CD14-positive monocyte (primary cell): ENCODE measurements around the gene R3HDM1. TPM values are rescaled to one million over a fixed set of nuclear protein-coding genes. Genes with fewer than 3 reads are reported as not detected.

Experiments used
- DNase-seq, 3 donors: peaks; one replicate each; pipeline ENCODE4 v3.0.0-alpha.2; 2011 to 2022
- H2AFZ ChIP-seq: 2 replicates; pipeline ENCODE4 v1.6.0; 2012; ENCODE audit warnings: mild to moderate bottlenecking, low read depth, low read length, inconsistent platforms; ENCODE audit not compliant: insufficient read depth, poor library complexity, severe bottlenecking
- H3K27ac ChIP-seq, 2 donors: 1 replicate in 1 of 2; 2 replicates in 1 of 2; pipeline ENCODE4 v1.5.1; 2012 to 2013; ENCODE audit warnings: low read length in 2 of 2, control low read depth in 1 of 2, inconsistent platforms in 1 of 2, low read depth in 1 of 2, mild to moderate bottlenecking in 1 of 2
- H3K27me3 ChIP-seq, 2 donors: one replicate each; pipeline versions ENCODE4 v1.6.0 to v1.6.1; 2011 to 2013; ENCODE audit warnings: low read length in 2 of 2; ENCODE audit not compliant: control insufficient read depth in 2 of 2, insufficient read depth in 2 of 2
- H3K36me3 ChIP-seq, 2 donors: replicated peaks in 1 of 2; 1 replicate in 1 of 2; 2 replicates in 1 of 2; pipeline versions ENCODE4 v1.5.1 to v1.6.1; 2012 to 2013; ENCODE audit warnings: low read length in 2 of 2, control low read depth in 1 of 2, inconsistent platforms in 1 of 2, mild to moderate bottlenecking in 1 of 2; ENCODE audit not compliant: insufficient read depth in 2 of 2, control insufficient read depth in 1 of 2
- H3K4me1 ChIP-seq, 2 donors: 1 replicate in 1 of 2; 2 replicates in 1 of 2; pipeline versions ENCODE4 v1.5.1 to v1.6.1; 2012 to 2013; ENCODE audit warnings: low read length in 2 of 2, control low read depth in 1 of 2, inconsistent platforms in 1 of 2, mild to moderate bottlenecking in 1 of 2, moderate library complexity in 1 of 2; ENCODE audit not compliant: insufficient read depth in 2 of 2, control insufficient read depth in 1 of 2
- H3K4me2 ChIP-seq: replicated peaks from 2 replicates; pipeline ENCODE3; 2012; ENCODE audit warnings: low read length, moderate library complexity, mild to moderate bottlenecking; ENCODE audit not compliant: poor library complexity, severe bottlenecking; ENCODE audit errors: extremely low read depth
- H3K4me3 ChIP-seq, 3 experiments: fragments of 200-600 bp in 1 of 3; sonication (generic) in 1 of 3; replicated peaks in 1 of 3; 1 replicate in 2 of 3; 2 replicates in 1 of 3; pipeline ENCODE4 v1.5.1; 2011 to 2013; ENCODE audit warnings: low read length in 3 of 3, mild to moderate bottlenecking in 3 of 3, control low read depth in 2 of 3, low read depth in 2 of 3, inconsistent platforms in 1 of 3, moderate library complexity in 1 of 3
- H3K79me2 ChIP-seq: 2 replicates; pipeline ENCODE4 v1.6.0; 2012; ENCODE audit warnings: mild to moderate bottlenecking, control low read depth, inconsistent platforms, low read length, moderate library complexity; ENCODE audit not compliant: insufficient read depth
- H3K9ac ChIP-seq: 2 replicates; pipeline ENCODE4 v1.6.0; 2017; ENCODE audit warnings: low read length, mild to moderate bottlenecking; ENCODE audit not compliant: insufficient read depth, poor library complexity, severe bottlenecking
- H3K9me3 ChIP-seq, 2 donors: replicated peaks in 1 of 2; 1 replicate in 1 of 2; 2 replicates in 1 of 2; pipeline versions ENCODE4 v1.5.1 to v1.6.1; 2012 to 2013; ENCODE audit warnings: low read length in 2 of 2, control low read depth in 1 of 2; ENCODE audit not compliant: control insufficient read depth in 1 of 2, insufficient read depth in 1 of 2
- H4K20me1 ChIP-seq: 2 replicates; pipeline ENCODE4 v1.6.0; 2012; ENCODE audit warnings: mild to moderate bottlenecking, low read length, control low read depth, moderate library complexity; ENCODE audit not compliant: insufficient read depth
- H3K27ac Mint-ChIP-seq, 7 donors: one replicate each; pipeline ENCODE4 v1.8.0; 2020; ENCODE audit warnings: mild to moderate bottlenecking in 7 of 7, mixed read lengths in 7 of 7, moderate library complexity in 6 of 7, inconsistent platforms in 2 of 7
- H3K27me3 Mint-ChIP-seq, 3 donors: one replicate each; pipeline ENCODE4 v1.8.0; 2021 to 2022; ENCODE audit warnings: low read depth in 3 of 3, mild to moderate bottlenecking in 3 of 3, mixed read lengths in 3 of 3, moderate library complexity in 3 of 3, inconsistent platforms in 1 of 3
- H3K36me3 Mint-ChIP-seq, 2 donors: one replicate each; pipeline ENCODE4 v1.8.0; 2020; ENCODE audit warnings: mixed read lengths in 2 of 2, inconsistent platforms in 1 of 2, mild to moderate bottlenecking in 1 of 2
- H3K4me1 Mint-ChIP-seq: one replicate; pipeline ENCODE4 v1.8.0; 2020; ENCODE audit warnings: mild to moderate bottlenecking, mixed read lengths
- H3K4me3 Mint-ChIP-seq, 2 donors: one replicate each; pipeline ENCODE4 v1.8.0; 2020; ENCODE audit warnings: mild to moderate bottlenecking in 2 of 2, mixed read lengths in 2 of 2, moderate library complexity in 1 of 2
- H3K9me3 Mint-ChIP-seq, 7 donors: one replicate each; pipeline ENCODE4 v1.8.0; 2020 to 2022; ENCODE audit warnings: mixed read lengths in 7 of 7, mild to moderate bottlenecking in 6 of 7, moderate library complexity in 6 of 7, inconsistent platforms in 2 of 7
- WGBS: methylation state at CpG from one replicate; pipeline ENCODE4 v1.1.5; 2013; ENCODE audit warnings: missing lambda C conversion rate; ENCODE audit not compliant: insufficient coverage; 5-methylcytosine and 5-hydroxymethylcytosine counted together
- intact Hi-C, 2 donors: fragments of 100-400 bp; cut with micrococcal nuclease; formaldehyde crosslinking; loops; one replicate each; pipeline versions ENCODE4 v1.15.0 to v1.15.1; 2023
- polyA plus RNA-seq, 3 donors: library from polyadenylated mRNA; depleted of rRNA in 1 of 3; unstranded in 2 of 3; stranded (reverse) in 1 of 3; fragments of 300-500 nt in 2 of 3; fragments of >200 nt in 1 of 3; fragmentation: Illumina TruSeq in 2 of 3; gene quantifications; 1 replicate in 2 of 3; 2 replicates in 1 of 3; pipeline ENCODE4 v1.2.3, GENCODE V29; 2012 to 2021
- TF ChIP-seq, protein P1 (sequence below): fragments of 200-600 bp; IDR thresholded peaks from one replicate; pipeline ENCODE4 v1.8.0; 2022; ENCODE audit warnings: antibody characterized with exemption, mild to moderate bottlenecking

R3HDM1 gene
- polyA plus RNA-seq, 3 donors, result 5.4 to 24.5 (median 13.1) TPM

GRCh38 chr2:135698838-135699237, 167.6 kb downstream of the R3HDM1 start:
- WGBS, result 100% methylated on average over 1 of the region's 2 CpGs
- Mint-ChIP-seq H3K4me3 (no peak overlapping the region), H3K4me1 (no peaks in the 10 kb centered on the region), H3K27me3 (no peaks in the 10 kb centered on the region), H3K9me3 (no peaks in the 10 kb centered on the region), H3K27ac (no peak overlapping the region), H3K36me3 (peaks cover 16 to 18% of the 10 kb centered on the region in 2 donors)
- Histone ChIP-seq H3K36me3 (peaks cover 0 to 10% of the 10 kb centered on the region in 2 donors), H2AFZ (no peak overlapping the region), H3K4me1 (no peaks in the 10 kb centered on the region), H4K20me1 (no peaks in the 10 kb centered on the region), H3K4me2 (no peak overlapping the region), H3K79me2 (no peaks in the 10 kb centered on the region), H3K27ac (no peak overlapping the region), H3K9me3 (no peaks in the 10 kb centered on the region), H3K27me3 (no peaks in the 10 kb centered on the region), H3K4me3 (no peak overlapping the region), H3K9ac (no peak overlapping the region)
- intact Hi-C loops, result no loop called here
- no peak for DNase-seq
- TF ChIP-seq, protein P1, sequence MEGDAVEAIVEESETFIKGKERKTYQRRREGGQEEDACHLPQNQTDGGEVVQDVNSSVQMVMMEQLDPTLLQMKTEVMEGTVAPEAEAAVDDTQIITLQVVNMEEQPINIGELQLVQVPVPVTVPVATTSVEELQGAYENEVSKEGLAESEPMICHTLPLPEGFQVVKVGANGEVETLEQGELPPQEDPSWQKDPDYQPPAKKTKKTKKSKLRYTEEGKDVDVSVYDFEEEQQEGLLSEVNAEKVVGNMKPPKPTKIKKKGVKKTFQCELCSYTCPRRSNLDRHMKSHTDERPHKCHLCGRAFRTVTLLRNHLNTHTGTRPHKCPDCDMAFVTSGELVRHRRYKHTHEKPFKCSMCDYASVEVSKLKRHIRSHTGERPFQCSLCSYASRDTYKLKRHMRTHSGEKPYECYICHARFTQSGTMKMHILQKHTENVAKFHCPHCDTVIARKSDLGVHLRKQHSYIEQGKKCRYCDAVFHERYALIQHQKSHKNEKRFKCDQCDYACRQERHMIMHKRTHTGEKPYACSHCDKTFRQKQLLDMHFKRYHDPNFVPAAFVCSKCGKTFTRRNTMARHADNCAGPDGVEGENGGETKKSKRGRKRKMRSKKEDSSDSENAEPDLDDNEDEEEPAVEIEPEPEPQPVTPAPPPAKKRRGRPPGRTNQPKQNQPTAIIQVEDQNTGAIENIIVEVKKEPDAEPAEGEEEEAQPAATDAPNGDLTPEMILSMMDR, result no peak

DNA sequence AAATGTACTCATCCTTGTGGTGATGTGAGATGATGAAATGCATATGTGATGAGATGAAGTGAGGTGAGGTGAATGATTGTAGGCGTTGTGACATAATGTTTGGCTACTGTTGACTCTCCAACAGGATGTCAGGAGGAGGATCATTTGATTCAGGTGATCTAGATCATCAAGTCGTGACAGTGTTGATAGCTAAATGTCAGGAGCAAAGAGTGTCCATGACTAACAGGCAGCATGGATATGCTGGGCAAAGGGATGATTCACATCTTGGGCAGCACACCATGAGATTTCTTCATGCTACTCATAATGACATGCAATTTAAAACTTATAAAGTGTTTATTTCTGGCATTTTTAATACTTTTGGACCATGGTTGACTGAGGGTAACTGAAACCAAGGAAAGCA, 170.2 kb downstream of the R3HDM1 start:
- no peaks in the 10 kb centered on the region for H3K4me1 Mint-ChIP-seq
- Histone ChIP-seq H3K79me2 (no peaks in the 10 kb centered on the region), H3K27ac (no peak overlapping the region), H2AFZ (no peak overlapping the region), H3K27me3 (no peaks in the 10 kb centered on the region), H3K4me1 (no peaks in the 10 kb centered on the region), H3K4me3 (no peak overlapping the region), H3K9ac (no peak overlapping the region), H4K20me1 (no peaks in the 10 kb centered on the region), H3K36me3 (no peaks in the 10 kb centered on the region), H3K9me3 (no peaks in the 10 kb centered on the region), H3K4me2 (no peak overlapping the region)
- intact Hi-C loops, result loop anchor here in 1 of 2 donors (10.0 kb wide), 1 partner anchor 697 kb away; no protein-coding TSS in a partner anchor
- no peaks in the 10 kb centered on the region for H3K27me3 Mint-ChIP-seq
- no peak overlapping the region for H3K4me3 Mint-ChIP-seq
- no peak overlapping the region for H3K27ac Mint-ChIP-seq
- no peak for DNase-seq
- 100% methylated on average over 1 of the region's 2 CpGs for WGBS
- TF ChIP-seq, protein P1, result no peak
- H3K36me3 Mint-ChIP-seq, result peaks cover 9 to 11% of the 10 kb centered on the region in 2 donors
- H3K9me3 Mint-ChIP-seq, result peaks cover 0 to 3% (median 0%) of the 10 kb centered on the region in 7 donors
